GM19463 (cell line): ENCODE results near the gene BICC1.

Experiments
- ATAC-seq: cut with Tn5 transposase; IDR thresholded peaks from one replicate; pipeline ENCODE4 v1.9.1; 2021; ENCODE audit warnings: mild to moderate bottlenecking, moderate library complexity; ENCODE audit not compliant: unreplicated experiment

The BICC1 gene

DNA sequence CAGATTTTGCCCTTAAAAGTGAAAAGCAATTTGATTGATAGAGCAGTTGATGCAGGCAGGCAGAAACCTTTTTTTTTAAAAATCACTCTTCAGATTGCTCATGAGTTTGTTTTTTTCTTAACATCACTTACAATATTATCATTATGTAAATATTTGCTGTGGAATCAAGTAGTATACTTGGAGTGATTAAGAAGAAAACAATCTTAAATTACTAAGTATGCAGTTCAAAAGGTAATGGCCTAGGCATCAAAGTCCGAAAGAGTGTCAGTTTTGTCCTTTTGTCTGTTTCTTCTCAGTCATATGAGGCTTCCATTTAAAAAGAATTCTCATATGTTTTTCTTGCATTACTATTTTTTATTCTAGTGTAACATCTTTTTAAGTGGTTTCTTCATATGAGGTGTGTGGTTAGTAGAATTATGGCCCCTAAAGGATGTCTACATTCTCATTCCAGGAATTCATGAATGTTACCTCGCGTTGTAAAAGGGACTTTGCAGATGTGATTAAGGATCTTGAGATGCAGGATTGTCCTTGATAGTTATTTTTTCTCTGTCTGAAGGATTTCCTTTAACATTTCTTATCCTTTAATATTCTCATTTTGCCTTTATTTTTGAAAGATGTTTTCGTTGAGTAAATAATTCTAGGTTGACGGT lies 44.0 kb downstream of the BICC1 start:
- ATAC-seq, result no peak

DNA sequence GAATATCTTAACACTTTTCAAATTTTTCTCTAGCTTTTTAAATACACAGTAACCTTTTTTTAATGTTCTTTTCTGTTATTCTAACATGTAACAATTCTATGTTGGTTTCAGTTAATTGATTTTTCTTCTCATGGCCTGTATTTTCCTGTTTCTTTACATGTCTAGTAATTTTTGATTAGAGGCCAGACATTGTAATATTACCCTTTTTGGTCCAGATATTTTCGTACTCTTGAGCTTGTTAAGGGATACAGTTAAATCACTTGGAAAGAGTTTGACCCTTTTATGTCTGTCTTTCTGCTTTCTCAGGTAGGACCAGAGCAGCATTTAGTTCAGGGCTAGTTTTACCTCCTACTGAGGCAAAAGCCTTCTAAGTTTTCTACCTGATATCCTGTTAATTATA lies 45.0 kb downstream of the BICC1 start:
- ATAC-seq, result no peak

DNA sequence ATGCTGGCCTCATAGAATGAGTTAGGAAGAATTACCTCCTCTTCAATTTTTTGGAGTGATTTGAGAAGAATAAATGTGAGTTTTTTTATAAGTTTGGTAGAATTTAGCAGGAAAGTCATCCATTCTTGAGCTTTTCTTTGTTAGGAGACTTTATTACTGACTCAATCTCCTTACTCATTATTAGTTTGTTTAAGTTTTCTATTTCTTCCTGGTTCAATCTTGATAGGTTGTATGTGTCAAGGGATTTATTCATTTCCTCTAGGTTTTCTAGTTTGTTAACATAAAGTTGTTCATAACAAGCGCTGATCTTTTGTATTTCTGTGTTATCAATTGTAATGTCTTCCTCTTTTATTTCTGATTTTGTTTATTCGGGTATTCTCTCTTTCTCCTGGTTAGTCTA lies 47.4 kb downstream of the BICC1 start:
- no peak for ATAC-seq

DNA sequence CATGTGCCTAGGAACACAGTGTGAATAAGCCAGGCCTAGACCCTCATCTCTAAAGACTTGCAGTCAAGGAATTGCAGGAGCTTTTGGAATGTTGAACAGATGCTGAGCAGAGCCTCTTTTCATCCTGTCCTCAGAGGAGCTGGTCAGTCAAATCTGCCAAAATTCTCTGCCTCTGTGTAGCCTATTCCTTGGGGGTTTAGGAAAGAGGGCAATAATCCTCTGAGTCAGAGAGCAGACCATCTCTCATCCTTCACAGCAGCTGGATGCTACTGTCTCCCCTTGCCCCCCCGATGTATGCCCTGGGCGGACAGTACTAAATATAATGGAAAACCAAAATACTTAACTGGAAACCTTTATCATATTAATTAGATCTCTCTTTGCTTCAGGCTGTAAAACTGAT lies 52.6 kb downstream of the BICC1 start:
- ATAC-seq, result no peak

DNA sequence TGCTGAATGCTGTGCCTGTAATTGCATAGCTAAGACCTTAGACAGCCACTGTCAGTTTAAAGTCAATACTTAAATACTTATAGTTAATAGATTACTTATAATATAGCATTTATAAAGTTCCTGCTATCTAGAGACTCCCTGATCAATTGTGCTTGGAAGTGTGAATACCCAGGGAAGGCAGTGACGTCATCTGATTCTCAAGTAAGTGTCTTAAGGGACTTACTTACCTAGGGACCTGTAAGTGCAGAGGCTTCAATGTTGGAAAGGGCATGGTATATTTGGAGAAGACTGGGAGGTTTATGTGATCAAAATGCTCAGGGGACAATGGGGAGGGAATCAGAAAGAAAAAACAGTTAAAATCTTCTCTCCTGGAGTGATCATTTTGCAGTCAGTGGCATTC lies 55.0 kb downstream of the BICC1 start:
- ATAC-seq, result no peak

DNA sequence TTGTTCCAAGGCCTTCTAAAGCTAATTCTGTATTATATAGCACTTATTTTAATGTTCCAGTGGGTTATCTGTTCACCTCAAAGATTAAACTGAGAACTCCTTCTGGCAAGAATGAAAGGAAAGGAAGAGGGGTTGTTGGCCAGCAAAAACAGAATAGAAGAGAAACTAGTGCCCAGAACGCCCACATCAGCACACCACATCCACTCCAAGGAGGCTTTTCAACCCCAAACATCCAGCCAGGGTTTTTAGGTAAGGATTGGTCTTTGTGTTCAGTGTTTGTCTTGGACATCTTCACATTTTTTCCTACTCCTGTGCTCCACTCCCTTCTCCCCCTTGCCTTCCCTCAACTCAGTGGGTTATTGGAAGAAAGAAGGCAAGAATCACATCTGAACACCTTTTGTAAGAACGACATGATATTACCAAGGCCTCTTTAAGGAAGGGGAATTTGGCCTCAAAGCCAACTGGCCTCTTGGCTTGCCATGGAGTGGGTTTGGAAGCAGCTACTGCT lies 55.8 kb downstream of the BICC1 start:
- ATAC-seq, result no peak

DNA sequence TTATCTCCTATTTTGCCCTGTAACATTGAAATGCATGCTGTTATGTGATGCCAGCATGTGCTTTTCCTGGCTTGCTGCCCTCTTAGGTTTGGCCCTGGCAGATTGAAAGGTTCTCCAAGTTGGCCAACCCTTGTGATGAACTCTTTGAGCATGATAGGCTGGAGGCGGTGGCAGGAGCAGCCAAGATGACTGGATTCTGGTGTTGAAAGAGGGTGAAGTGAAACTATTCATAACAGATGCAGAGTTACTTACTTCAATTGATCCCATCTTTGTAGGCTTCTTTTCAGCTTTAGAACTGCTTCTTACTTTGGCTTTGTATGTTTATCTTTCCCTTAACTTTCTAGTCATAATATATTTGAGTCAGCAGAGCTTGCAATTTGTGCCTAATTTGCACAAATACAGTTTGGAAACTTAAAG lies 57.6 kb downstream of the BICC1 start:
- ATAC-seq, result no peak

DNA sequence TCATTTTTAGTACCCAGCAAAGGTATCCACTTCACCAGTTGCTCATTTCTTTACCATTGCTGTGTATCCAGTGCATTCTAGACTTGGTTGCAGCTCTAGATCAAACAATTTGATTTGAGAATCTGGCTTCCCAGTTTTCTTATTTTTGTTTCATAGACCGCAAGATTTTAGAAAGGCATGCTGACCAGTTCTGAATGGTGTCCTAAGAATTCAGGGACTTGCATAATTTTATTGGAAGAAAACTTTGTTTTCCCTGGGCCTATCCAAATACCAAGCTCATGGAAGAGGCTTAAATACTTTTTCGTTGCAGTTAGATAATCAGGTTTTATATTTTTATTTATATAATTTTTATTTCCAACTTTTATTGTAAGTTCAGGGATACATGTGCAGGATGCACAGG lies 58.3 kb downstream of the BICC1 start:
- ATAC-seq, result no peak

DNA sequence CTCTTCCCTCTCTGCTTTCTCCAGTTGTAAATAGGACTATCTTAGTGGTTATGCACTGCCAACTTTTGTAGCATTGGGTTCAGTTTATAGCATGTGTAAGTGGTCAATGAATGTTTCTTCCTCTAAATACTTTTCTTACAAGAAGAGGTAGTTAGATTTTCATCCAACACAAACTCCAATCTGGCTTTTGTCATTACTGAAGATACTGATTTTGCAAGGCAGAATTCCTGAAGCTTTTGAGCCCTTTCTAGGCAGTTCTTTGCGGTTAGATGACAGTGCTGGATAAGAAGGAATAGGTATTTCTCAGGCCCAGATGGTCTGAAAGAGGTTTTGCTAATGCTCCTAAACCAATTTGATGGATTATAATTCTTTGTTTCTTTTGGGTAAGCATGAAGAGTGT lies 60.5 kb downstream of the BICC1 start:
- ATAC-seq, result no peak

DNA sequence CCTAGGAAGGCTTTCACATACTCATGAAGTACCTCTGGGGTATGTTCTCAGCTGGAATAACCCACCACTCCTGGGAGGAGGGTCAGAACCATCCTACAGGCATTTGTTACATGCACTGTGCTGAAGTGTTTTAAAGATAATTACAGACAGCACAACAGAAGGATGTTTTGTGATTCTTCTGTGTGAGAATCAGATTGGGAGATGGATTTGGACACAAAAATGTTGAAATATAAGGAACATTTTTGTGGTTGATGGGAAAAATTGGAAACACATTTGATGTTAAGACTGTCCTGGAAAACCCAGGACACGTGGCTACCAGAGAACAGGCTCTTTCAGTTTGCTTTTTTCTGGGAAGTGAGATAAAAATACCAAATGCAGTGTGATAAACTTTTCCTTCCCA lies 61.4 kb downstream of the BICC1 start:
- ATAC-seq, result no peak

DNA sequence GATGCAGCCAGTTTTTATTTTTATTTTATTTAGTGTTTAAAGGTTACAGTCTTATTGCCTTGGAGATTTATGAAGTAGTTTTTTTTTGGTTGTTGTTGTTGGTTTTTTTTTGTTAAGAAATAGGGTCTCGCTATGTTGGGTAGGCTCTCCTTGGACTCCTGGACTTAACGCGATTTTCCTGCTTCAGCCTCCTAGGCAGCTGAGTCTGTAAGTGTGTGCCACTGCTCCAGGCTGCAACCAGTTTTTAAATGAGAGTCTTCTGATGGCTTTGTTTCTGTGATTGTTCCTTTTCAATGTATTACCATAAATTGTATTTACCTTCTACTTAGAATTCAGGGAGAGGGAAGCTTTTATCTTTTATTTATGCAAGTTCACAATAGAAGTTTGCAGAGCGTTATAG lies 62.8 kb downstream of the BICC1 start:
- no peak for ATAC-seq

DNA sequence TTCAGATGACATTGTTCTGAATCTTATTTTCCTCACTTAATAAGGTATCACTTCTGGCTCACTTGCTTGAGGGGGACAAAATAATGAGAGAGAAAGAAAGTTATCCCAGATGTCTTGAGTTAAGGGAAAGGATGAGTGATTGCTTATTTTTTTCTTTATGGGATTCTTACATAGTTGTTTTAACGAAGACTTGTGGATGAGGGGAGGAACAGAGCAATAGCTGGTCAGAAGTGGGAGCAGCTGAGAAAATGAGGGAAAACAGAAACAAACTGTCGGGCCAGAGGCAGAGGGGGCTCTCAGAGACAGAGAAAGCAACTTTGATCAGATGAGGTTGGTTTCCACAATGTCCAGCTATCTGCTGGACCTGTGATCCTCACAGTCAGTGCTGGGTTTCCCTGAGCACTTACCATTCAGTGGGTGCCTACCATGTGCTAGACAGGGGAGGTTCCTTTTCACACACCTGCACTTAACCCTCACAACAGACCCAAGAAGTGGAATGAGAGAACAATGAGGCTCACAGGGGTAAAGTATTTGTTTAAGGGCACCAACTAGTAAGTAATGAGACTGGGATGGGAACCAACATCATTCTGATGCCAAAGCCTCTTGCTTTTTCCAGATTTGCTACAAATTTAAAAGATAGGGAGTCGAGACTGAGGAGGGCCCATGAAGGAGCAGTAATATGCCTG lies 64.2 kb downstream of the BICC1 start:
- no peak for ATAC-seq

DNA sequence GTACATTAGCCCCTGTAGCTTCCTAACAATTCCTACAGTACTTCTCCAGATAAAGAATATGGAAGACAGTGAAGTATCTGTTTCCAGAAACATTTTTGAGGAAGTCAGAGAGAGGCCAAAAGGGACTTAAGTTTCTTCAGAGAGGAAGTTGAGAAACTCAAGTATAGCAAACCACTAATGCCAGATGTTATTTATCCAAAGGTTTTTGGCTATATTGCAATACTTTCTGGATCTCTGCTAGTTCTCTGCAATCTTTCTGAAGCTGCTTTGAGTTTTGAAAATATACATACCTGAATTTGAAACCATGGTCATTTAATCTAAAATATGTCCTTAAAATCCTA lies 64.7 kb downstream of the BICC1 start:
- ATAC-seq, result no peak

DNA sequence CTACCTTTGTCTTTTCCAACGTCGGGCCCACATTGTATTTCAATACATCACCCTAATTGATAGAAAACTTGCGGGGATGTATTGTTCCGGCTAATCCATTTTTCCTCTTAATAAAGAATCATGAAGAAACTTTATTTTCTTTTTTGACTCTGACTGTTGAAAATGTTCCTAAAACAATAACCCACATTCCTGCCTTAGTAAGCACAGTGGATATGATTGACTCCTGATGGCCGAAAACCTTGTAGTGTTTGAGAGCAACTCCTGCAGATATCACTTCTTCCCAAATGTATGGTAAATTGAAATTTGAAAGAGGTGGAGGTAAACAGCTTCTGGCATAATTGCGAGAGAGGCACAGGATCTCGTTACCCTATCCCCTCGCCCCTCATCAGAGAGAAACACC lies 65.7 kb downstream of the BICC1 start:
- ATAC-seq, result no peak

DNA sequence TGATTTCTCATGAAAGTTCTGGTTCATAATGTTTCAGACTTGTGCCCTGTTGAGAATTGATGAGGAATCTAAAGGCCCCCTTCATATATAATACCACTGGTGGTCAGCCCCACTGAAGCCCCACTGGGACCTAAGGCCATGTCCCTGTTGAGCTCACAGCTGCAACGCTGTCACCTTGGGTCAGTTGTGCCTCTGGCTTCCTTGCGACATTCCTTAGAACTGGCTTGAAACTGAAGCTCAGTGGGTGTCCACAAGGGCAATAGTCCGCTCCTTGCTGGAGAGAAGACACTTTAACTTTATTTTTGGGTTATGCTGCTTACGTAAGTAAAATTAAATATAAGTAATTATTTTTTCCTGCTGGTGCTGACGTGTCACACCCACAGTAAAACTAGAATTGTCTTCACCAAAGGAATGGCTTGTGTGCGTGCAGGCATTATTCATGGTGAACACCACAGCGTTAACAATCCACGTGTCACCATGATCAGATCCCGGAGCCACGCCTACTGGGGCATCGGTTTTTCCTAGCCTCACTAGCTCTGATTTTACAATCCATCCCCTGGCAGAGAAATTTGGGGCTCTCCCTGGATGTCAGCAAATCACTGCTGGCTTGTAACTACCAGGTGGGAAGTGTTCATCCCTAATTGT lies 66.5 kb downstream of the BICC1 start:
- ATAC-seq, result no peak

DNA sequence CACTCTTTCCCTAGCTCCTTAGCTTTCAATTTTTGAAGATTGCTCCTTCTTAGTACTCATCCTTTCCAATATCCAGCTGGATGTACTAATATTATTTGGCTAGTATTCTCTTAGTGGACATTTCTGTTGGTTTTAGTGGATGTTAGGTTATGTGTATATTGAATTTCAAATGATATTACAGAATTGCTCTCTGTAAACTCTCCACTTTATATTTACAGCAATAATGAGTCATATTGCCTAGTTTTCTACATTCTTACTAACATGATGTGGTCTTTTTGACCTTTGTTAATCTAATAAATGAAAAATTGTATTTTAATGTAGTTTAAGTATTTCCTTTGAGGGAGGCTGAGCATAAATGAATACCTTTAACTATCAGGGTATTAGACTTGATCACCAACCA lies 69.4 kb downstream of the BICC1 start:
- ATAC-seq, result no peak

DNA sequence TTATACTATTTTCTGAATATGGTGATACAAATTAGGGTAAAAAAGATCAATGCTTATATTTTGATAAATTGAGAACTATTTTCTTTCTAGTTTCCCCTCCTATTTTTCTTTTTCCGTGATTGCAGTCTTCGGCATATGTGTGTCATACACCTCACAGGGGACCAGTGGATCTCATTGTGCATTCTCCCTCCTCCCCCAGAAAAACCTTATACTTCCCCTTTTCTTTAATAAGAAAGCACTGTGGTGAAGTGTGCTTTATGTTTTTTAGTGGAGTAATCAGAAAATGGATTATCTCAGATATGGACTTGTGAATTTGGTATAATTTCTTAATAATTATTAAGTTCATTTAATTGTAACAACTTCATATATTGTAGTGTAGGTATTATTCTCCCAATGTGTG lies 72.8 kb downstream of the BICC1 start:
- no peak for ATAC-seq

DNA sequence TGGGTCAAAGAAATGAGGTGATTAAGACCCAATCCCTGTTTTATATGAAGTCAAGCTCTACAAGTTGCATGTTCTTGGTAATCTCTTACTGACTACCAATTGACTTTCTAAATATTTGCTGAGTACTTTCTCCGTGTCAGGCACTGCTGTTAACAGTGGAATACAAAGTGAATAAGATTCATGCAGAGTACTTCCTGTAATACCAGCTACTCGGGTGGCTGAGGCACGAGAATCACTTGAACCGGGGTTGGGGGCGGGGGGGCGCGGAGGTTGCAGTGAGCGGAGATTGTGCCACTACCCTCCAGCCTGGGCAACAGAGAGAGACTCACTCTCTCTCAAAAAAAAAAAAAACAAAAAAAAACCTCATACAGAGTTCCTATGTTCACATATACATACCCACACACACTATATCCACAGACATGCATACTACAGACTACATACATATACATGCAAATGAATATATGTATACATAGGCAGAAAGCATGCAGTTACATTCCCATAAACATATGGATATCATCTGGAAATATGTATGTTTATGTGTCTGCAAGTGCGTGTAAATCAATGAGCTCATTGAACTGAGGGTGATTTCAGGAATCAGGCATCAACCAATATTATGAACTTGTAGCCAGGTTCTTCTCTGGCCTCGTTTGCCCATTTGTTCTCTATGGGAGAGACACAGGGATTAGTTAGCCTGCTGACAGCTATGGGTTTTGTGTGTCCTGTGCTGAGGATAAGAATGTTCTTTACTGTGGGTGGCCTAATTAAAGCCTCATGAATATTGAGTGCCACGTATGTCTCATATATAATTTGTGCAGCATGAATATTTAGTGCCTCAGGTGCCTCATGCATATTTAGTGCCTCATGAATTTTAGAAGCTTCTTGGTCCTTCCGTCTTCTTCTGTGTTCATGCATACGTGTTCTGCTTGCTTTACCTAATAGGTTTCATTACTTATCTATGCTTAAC lies 73.9 kb downstream of the BICC1 start:
- ATAC-seq, result no peak

DNA sequence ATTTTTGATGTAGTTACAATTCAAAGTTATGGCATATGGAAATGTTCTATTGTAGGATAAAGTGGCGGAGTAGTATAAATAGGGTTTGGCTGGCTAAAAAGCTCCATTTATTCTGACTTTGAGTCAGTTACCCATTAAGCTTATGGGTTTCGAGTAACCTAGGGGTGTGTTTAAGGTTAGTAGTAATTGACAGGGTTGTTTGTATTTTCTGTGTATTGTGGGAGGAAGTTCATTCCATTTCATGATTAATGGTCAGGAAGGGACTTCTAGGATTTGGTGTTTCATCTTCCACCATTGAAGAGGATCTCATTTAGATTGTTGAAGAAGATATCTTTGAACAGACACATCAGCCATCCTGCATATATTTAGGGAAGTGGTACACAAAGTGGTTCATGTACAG lies 75.0 kb downstream of the BICC1 start:
- ATAC-seq, result no peak

DNA sequence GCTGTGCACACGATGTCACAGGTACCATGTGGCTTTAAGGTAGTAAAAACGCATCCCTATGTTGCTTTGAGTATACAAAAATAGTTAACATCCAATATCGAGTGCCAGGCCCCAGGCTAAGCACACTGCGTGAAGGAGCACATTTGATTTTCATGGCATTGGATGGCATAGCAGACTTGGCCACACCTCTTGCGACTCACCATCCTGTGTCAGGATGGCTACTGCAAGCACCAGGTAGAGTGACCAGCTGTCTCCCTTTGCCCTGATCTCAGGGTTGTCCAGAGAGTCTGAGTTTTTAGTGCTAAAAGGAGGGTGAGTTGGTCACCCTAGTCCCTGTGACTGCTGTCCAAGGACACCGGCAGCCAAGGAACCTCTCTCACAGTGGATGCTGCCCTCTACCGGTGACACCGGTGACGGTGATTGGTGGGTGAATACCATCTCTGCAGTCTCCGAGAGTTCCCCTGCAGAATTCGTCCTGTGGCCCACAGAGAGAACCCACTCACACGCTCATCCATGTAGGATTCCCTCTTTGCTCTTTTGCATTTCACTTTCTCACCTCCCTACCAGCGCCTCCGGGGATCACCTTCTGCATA lies 76.1 kb downstream of the BICC1 start:
- ATAC-seq, result no peak
